K562 (cell line): ENCODE data around the gene BBOX1. TPM values are rescaled to one million over a fixed set of nuclear protein-coding genes. Genes with fewer than 3 reads are reported as not detected.

ENCODE experiments used
- ELF2 ChIP-seq: fragments of 250-450 bp; sonication (Bioruptor Pico); IDR thresholded peaks from 2 replicates; pipeline ENCODE4 v1.5.0; 2021; ENCODE audit warnings: mild to moderate bottlenecking
- HDAC2 ChIP-seq: fragments of 450-650 bp; IDR thresholded peaks from 2 replicates; pipeline ENCODE4 v1.6.1; 2016; ENCODE audit warnings: mild to moderate bottlenecking
- HMG20B ChIP-seq: fragments of 250-450 bp; sonication (Bioruptor Pico); IDR thresholded peaks from 2 replicates; pipeline ENCODE4 v1.5.0; 2021; ENCODE audit warnings: mild to moderate bottlenecking
- PHF20 ChIP-seq: fragments of 450-650 bp; IDR thresholded peaks from 2 replicates; pipeline ENCODE4 v1.6.1; 2018; ENCODE audit not compliant: partially characterized antibody
- POLR2A ChIP-seq: fragments of 450-650 bp; conservative IDR thresholded peaks from 2 replicates; pipeline ENCODE4 v1.6.1; 2016
- PRMT5 ChIP-seq: sonication (generic); formaldehyde crosslinking; IDR thresholded peaks from 2 replicates; pipeline ENCODE4 v1.5.0; 2020; ENCODE audit warnings: missing genetic modification reagents
- SRSF1 ChIP-seq: fragments of 200-400 bp; formaldehyde crosslinking; IDR thresholded peaks from 2 replicates; pipeline ENCODE4 v1.6.1; 2017; ENCODE audit warnings: mild to moderate bottlenecking, low read depth, low read length, moderate library complexity
- TSC22D4 ChIP-seq: fragments of 450-650 bp; IDR thresholded peaks from 2 replicates; pipeline ENCODE4 v1.6.1; 2016; ENCODE audit warnings: missing genetic modification characterization, missing biosample characterization, control low read depth
- ZNF695 ChIP-seq: fragments of 450-650 bp; formaldehyde crosslinking; IDR thresholded peaks from 2 replicates; pipeline ENCODE4 v1.4.0; 2020; ENCODE audit warnings: mild to moderate bottlenecking, moderate library complexity
- polyA plus RNA-seq, 8 experiments: library from polyadenylated mRNA; depleted of rRNA in 4 of 8; stranded (reverse) in 5 of 8; unstranded in 3 of 8; fragments of >200 nt; fragmentation: Nextera tagmentation in 2 of 8; fragmentation: Illumina TruSeq in 1 of 8; extraction: Ambion mirVana in 2 of 8; extraction: Trizol in 1 of 8; gene quantifications; 2 replicates each; pipeline versions ENCODE4 v1.2.1 to v1.2.3, GENCODE V29; 2011 to 2014; ENCODE audit warnings: inconsistent platforms in 1 of 8, missing spikeins in 1 of 8
- total RNA-seq, 7 experiments: library from RNA; depleted of rRNA in 6 of 7; stranded (reverse); fragments of >200 nt in 6 of 7; fragmentation: Illumina TruSeq in 2 of 7; extraction: Trizol in 2 of 7; gene quantifications; 2 replicates each; pipeline versions ENCODE4 v1.2.1 to v1.2.3, GENCODE V29; 2011 to 2021; ENCODE audit warnings: low replicate concordance in 1 of 7
- TF ChIP-seq, protein P1 (sequence below), 3 experiments: IDR thresholded peaks in 2 of 3; conservative IDR thresholded peaks in 1 of 3; 2 replicates each; pipeline ENCODE4 v1.5.1; 2011 to 2012; ENCODE audit warnings: low read length in 3 of 3, mild to moderate bottlenecking in 3 of 3, control low read depth in 2 of 3, improper control_type of control experiment in 1 of 3, inconsistent platforms in 1 of 3, low read depth in 1 of 3, mixed read lengths in 1 of 3, moderate library complexity in 1 of 3; ENCODE audit not compliant: insufficient read depth in 2 of 3
- TF ChIP-seq, protein P2 (sequence below): sonication (generic); formaldehyde crosslinking; IDR thresholded peaks from 2 replicates; pipeline ENCODE4 v1.8.0; 2022; ENCODE audit warnings: mild to moderate bottlenecking, missing genetic modification reagents

Gene BBOX1
- total and polyA plus RNA-seq, 9 of the 15 experiments (the other 6 are each of a cell fraction or from before 2014, with no cell fraction given): not detected

DNA sequence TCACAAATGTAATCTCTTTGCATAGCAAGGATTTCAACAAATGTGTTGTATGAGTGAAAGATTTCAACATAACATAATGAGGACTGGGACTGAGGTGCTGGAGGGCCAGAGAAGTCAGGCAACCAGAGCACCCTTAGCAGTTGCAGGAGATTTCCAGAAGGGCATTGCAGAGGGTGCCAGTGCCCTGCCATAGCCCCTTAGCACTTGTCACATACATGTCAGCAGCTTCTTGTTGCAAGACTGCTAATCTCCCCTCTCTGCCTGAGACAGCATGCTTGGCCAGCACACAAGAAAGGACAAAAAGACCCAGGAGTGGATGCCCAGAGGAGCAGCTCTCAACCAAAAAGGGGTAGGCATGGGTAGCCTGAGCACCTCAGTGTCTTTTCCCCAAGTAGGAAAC is 43.2 kb downstream of the BBOX1 start (continued):
- TF ChIP-seq, protein P1, sequence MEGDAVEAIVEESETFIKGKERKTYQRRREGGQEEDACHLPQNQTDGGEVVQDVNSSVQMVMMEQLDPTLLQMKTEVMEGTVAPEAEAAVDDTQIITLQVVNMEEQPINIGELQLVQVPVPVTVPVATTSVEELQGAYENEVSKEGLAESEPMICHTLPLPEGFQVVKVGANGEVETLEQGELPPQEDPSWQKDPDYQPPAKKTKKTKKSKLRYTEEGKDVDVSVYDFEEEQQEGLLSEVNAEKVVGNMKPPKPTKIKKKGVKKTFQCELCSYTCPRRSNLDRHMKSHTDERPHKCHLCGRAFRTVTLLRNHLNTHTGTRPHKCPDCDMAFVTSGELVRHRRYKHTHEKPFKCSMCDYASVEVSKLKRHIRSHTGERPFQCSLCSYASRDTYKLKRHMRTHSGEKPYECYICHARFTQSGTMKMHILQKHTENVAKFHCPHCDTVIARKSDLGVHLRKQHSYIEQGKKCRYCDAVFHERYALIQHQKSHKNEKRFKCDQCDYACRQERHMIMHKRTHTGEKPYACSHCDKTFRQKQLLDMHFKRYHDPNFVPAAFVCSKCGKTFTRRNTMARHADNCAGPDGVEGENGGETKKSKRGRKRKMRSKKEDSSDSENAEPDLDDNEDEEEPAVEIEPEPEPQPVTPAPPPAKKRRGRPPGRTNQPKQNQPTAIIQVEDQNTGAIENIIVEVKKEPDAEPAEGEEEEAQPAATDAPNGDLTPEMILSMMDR (IDR thresholded peaks at IDR 0.05 in 2 of 3, conservative IDR thresholded peaks at IDR 0.05 in 1 of 3; ENCODE audit: insufficient read depth in 2 of 3, low read depth in 1 of 3, low read length in 3 of 3): no peak
- TF ChIP-seq TSC22D4 (no peak), HDAC2 (no peak), ELF2 (no peak), HMG20B (CRISPR knock-in tag) (no peak), PHF20 (no peak), ZNF695 (CRISPR knock-in tag) (no peak), POLR2A (no peak), SRSF1 (no peak), PRMT5 (CRISPR knock-in tag) (no peak)
- TF ChIP-seq, protein P2, sequence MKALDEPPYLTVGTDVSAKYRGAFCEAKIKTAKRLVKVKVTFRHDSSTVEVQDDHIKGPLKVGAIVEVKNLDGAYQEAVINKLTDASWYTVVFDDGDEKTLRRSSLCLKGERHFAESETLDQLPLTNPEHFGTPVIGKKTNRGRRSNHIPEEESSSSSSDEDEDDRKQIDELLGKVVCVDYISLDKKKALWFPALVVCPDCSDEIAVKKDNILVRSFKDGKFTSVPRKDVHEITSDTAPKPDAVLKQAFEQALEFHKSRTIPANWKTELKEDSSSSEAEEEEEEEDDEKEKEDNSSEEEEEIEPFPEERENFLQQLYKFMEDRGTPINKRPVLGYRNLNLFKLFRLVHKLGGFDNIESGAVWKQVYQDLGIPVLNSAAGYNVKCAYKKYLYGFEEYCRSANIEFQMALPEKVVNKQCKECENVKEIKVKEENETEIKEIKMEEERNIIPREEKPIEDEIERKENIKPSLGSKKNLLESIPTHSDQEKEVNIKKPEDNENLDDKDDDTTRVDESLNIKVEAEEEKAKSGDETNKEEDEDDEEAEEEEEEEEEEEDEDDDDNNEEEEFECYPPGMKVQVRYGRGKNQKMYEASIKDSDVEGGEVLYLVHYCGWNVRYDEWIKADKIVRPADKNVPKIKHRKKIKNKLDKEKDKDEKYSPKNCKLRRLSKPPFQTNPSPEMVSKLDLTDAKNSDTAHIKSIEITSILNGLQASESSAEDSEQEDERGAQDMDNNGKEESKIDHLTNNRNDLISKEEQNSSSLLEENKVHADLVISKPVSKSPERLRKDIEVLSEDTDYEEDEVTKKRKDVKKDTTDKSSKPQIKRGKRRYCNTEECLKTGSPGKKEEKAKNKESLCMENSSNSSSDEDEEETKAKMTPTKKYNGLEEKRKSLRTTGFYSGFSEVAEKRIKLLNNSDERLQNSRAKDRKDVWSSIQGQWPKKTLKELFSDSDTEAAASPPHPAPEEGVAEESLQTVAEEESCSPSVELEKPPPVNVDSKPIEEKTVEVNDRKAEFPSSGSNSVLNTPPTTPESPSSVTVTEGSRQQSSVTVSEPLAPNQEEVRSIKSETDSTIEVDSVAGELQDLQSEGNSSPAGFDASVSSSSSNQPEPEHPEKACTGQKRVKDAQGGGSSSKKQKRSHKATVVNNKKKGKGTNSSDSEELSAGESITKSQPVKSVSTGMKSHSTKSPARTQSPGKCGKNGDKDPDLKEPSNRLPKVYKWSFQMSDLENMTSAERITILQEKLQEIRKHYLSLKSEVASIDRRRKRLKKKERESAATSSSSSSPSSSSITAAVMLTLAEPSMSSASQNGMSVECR: no peak
